AG04450 (cell line): ENCODE results near the gene ABCB9. TPM values are rescaled to one million over a fixed set of nuclear protein-coding genes. Genes with fewer than 3 reads are reported as not detected.

Experiments
- CTCF ChIA-PET: fragments of 300-600, 350-600 bp; formaldehyde crosslinking; extraction: SDS; loops from one replicate; lab custom pipeline; 2022; ENCODE audit warnings: antibody characterized with exemption, inconsistent platforms; lab: Charles Lee
- POLR2A ChIA-PET: fragments of 350-600 bp; formaldehyde crosslinking; extraction: SDS; loops from one replicate; lab custom pipeline; 2021; ENCODE audit warnings: antibody characterized with exemption, inconsistent platforms; lab: Yijun Ruan, JAX
- DNase-seq: peaks from one replicate; pipeline ENCODE4 v3.0.0-alpha.2; 2011; ENCODE audit warnings: low read depth, low spot score
- H3K27ac ChIP-seq: one replicate; pipeline ENCODE4 v1.5.1; 2012; ENCODE audit warnings: low read depth, low read length, control low read depth
- H3K27me3 ChIP-seq: one replicate; pipeline ENCODE4 v1.6.0; 2012; ENCODE audit warnings: low read length; ENCODE audit not compliant: control insufficient read depth, insufficient read depth
- H3K4me3 ChIP-seq: 2 replicates; pipeline ENCODE4 v1.5.1; 2011; ENCODE audit warnings: mild to moderate bottlenecking, low read depth, low read length, control low read depth
- H3K9me3 ChIP-seq: 2 replicates; pipeline ENCODE4 v1.5.1; 2012; ENCODE audit warnings: low read length; ENCODE audit not compliant: control insufficient read depth, insufficient read depth
- polyA plus RNA-seq: library from polyadenylated mRNA; depleted of rRNA; stranded (reverse); fragments of >200 nt; gene quantifications from 2 replicates; pipeline ENCODE4 v1.2.3, GENCODE V29; 2011
- TF ChIP-seq, protein P1 (sequence below): IDR thresholded peaks from 2 replicates; pipeline ENCODE4 v1.5.1; 2011; ENCODE audit warnings: low read depth, low read length, control low read depth, inconsistent platforms

ABCB9 gene
- polyA plus RNA-seq, 1 experiment: 3.4 TPM

DNA sequence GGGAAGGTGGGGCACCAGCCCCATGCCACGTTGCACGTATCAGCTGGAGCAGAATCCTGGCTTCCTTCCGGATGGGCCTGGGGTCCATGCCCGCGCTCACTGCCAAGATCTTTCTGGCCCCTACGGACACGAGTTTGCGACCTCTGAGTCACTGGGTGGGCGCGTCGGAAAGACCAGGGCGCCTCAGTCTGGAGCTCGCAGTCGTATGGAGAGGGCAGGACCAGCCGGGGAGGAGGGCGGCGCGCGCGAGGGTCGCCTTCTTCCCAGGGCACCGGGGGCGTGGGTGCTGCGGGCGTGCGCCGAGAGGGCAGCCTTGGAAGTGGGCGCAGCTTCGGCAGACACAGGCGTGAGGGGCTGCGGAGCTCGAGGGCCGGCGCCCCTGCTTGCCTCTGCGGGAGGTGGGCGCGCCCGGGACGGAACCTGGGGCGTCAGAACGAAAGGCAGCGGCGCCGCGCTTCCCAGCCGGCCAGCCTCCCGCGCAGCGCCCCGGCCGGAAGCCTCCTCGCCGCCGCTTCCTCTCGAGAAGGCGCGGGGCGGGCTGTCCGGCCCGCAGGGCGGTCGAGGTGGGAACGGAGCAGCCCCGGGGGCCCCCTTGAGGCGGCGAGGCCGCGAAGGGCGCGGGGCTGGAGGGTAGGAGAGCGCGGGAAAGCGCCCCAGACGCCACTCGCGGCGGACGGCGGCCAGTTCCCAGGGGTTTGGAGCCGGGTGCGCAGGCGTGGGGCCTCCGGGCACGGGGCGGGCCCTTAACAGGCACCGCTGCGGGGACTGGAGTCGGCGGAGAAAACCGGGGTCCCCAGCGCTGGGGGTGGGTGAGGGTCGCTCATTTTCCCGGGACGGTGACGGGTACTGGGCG lies 14.1 kb upstream of the ABCB9 start, which contains the start of gene ARL6IP4:
TSS of gene ARL6IP4 (plus strand) at position 499 of the 853 bp plus-strand sequence. CDS start 459 bp downstream, outside the sequence.
- no peak for DNase-seq
- CTCF ChIA-PET: interaction anchor here (1.5 to 4.9 kb wide), 3 partner anchors 186 to 258 kb away, joined by 3 to 39 read pairs (median 11); no protein-coding TSS in a partner anchor
- H3K27me3 ChIP-seq: no peaks in the 10 kb centered on the region
- TF ChIP-seq, protein P1, sequence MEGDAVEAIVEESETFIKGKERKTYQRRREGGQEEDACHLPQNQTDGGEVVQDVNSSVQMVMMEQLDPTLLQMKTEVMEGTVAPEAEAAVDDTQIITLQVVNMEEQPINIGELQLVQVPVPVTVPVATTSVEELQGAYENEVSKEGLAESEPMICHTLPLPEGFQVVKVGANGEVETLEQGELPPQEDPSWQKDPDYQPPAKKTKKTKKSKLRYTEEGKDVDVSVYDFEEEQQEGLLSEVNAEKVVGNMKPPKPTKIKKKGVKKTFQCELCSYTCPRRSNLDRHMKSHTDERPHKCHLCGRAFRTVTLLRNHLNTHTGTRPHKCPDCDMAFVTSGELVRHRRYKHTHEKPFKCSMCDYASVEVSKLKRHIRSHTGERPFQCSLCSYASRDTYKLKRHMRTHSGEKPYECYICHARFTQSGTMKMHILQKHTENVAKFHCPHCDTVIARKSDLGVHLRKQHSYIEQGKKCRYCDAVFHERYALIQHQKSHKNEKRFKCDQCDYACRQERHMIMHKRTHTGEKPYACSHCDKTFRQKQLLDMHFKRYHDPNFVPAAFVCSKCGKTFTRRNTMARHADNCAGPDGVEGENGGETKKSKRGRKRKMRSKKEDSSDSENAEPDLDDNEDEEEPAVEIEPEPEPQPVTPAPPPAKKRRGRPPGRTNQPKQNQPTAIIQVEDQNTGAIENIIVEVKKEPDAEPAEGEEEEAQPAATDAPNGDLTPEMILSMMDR: no peak
- POLR2A ChIA-PET: interaction anchor here (1.2 to 2.1 kb wide), 2 partner anchors 63 to 252 kb away, joined by 5 to 17 read pairs; partner anchors contain the start of genes MPHOSPH9 and MTRFR
- no peaks in the 10 kb centered on the region; the same call in 1 of the 2 replicates for H3K9me3 ChIP-seq
- H3K4me3 ChIP-seq: peak within 1 kb of the TSS; percentile 90
- peak within 1 kb of the TSS; percentile 75 for H3K27ac ChIP-seq

GRCh38 chr12:122979908-122980182 lies 13.6 kb upstream of the ABCB9 start:
- CTCF ChIA-PET: interaction anchor here (1.5 to 2.8 kb wide), 2 partner anchors 186 to 258 kb away, joined by 3 to 11 read pairs; no protein-coding TSS in a partner anchor
- DNase-seq: no peak
- Histone ChIP-seq H3K4me3 (peak overlapping the region; percentile 90), H3K27me3 (no peaks in the 10 kb centered on the region), H3K9me3 (no peaks in the 10 kb centered on the region; the same call in 1 of the 2 replicates), H3K27ac (peak overlapping the region; percentile 75)
- TF ChIP-seq, protein P1: no peak
- POLR2A ChIA-PET: interaction anchor here (1.2 to 2.1 kb wide), 2 partner anchors 64 to 253 kb away, joined by 5 to 17 read pairs; partner anchors contain the start of genes MPHOSPH9 and MTRFR

DNA sequence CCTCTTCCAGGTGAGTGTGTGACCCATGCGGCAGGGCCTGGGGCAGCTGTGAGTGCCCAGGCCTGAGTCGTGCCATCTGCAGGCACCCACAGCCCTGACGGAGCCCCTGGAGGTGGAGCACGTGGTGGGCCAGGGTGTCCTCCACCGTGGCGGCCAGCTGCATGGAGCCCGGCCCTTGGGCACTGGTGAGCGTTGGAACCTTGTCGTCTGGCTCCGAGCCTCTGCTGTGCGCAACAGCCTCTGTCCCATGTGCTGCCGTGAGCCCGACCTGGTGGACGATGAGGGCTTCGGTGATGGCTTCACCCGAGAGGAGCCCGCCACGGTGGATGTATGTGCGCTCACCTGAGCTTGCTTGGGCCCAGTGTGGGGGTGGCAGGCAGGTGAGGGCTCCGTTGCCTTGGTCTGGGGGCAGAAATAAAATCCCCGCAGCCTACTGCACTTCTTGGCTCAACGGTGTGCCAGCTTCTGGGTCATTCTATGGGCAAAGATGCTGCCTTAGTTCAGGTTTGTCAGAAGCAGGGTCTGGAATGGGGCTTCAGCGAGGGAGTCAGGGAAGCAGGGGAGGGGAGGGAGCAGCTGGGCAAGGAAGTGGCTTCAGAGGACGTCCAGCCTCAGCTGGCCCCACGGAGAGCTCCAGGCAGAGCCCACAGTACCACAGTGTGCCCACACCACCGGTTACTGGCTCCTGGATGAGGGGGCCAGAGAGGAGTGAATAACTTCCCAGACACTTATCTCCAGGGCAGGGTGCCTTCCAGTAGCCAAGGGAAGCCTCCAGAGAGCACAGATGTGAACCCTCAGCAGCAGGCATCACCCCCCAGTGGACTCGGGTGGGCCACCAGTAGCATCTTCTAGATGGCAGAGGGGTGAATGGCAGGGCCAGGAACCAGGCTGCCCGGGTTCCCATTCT lies 13.0 kb upstream of the ABCB9 start:
- TF ChIP-seq, protein P1: no peak
- ChIA-PET POLR2A (interaction anchor here (1.2 to 2.1 kb wide), 2 partner anchors 64 to 253 kb away, joined by 5 to 17 read pairs; partner anchors contain the start of genes MPHOSPH9 and MTRFR), CTCF (interaction anchor here (1.5 to 2.8 kb wide), 2 partner anchors 185 to 259 kb away, joined by 3 to 11 read pairs; no protein-coding TSS in a partner anchor)
- H3K4me3 ChIP-seq: peak overlapping the region; percentile 90
- no peaks in the 10 kb centered on the region; the same call in 1 of the 2 replicates for H3K9me3 ChIP-seq
- H3K27ac ChIP-seq: no peak overlapping the region
- H3K27me3 ChIP-seq: no peaks in the 10 kb centered on the region
- no peak for DNase-seq

- TF ChIP-seq, protein P1: no peak
- no peaks in the 10 kb centered on the region for H3K27me3 ChIP-seq
- H3K4me3 ChIP-seq: no peak overlapping the region
- H3K9me3 ChIP-seq: no peaks in the 10 kb centered on the region; the same call in 1 of the 2 replicates
- POLR2A ChIA-PET: interaction anchor here (2.1 kb wide), 1 partner anchor 254 kb away, joined by 17 read pairs; the partner anchor contains the start of genes MPHOSPH9 and MTRFR
- H3K27ac ChIP-seq: no peak overlapping the region
- CTCF ChIA-PET: interaction anchor here (0.5 to 2.8 kb wide), 2 partner anchors 85 to 260 kb away, joined by 3 to 11 read pairs; no protein-coding TSS in a partner anchor
- DNase-seq: no peak
Observed at GRCh38 chr12:122978507-122978955, 12.3 kb upstream of the ABCB9 start.
